H9 (cell line): Measurements from ENCODE around the gene TUBB4B. TPM values are rescaled to one million over a fixed set of nuclear protein-coding genes. Genes with fewer than 3 reads are reported as not detected.

Source experiments
- DNase-seq: peaks from one replicate; pipeline ENCODE4 v3.0.0-alpha.2; 2017
- H2AFZ ChIP-seq: one replicate; pipeline ENCODE4 v1.6.1; 2013; ENCODE audit warnings: mild to moderate bottlenecking, low read length, control low read depth, moderate library complexity
- H2AK5ac ChIP-seq: 2 replicates; pipeline ENCODE4 v1.6.1; 2013; ENCODE audit warnings: low read length, control low read depth, mixed read lengths; ENCODE audit not compliant: insufficient read length
- H2BK120ac ChIP-seq: one replicate; pipeline ENCODE4 v1.6.1; 2013; ENCODE audit warnings: low read depth, mild to moderate bottlenecking, low read length, control low read depth, inconsistent platforms; ENCODE audit not compliant: poor library complexity, severe bottlenecking
- H2BK12ac ChIP-seq: 2 replicates; pipeline ENCODE4 v1.6.1; 2013; ENCODE audit warnings: low read length, control low read depth, mixed read lengths, low read depth; ENCODE audit not compliant: insufficient read length
- H2BK15ac ChIP-seq: 2 replicates; pipeline ENCODE4 v1.6.1; 2013; ENCODE audit warnings: low read depth, low read length, control low read depth
- H2BK20ac ChIP-seq: one replicate; pipeline ENCODE4 v1.6.1; 2013; ENCODE audit warnings: low read depth, mild to moderate bottlenecking, low read length, control low read depth, inconsistent platforms; ENCODE audit not compliant: poor library complexity, severe bottlenecking
- H2BK5ac ChIP-seq: 2 replicates; pipeline ENCODE4 v1.6.1; 2013; ENCODE audit warnings: low read length, control low read depth, mixed read lengths; ENCODE audit not compliant: insufficient read length
- H3K14ac ChIP-seq: 2 replicates; pipeline ENCODE4 v1.6.1; 2013; ENCODE audit warnings: low read length, control low read depth; ENCODE audit not compliant: insufficient read depth
- H3K18ac ChIP-seq: 2 replicates; pipeline ENCODE4 v1.6.1; 2013; ENCODE audit warnings: low read depth, mild to moderate bottlenecking, mixed read lengths, low read length, control low read depth; ENCODE audit not compliant: insufficient read length
- H3K23ac ChIP-seq: 2 replicates; pipeline ENCODE4 v1.6.1; 2013; ENCODE audit warnings: low read length, control low read depth, mixed read lengths, low read depth; ENCODE audit not compliant: insufficient read length
- H3K23me2 ChIP-seq: 2 replicates; pipeline ENCODE4 v1.6.1; 2013; ENCODE audit warnings: low read depth, mild to moderate bottlenecking, mixed read lengths, low read length, control low read depth; ENCODE audit not compliant: insufficient read length, poor library complexity, severe bottlenecking
- H3K27ac ChIP-seq: 2 replicates; pipeline ENCODE4 v1.5.1; 2013; ENCODE audit warnings: low read length, control low read depth, mixed read lengths, low read depth; ENCODE audit not compliant: insufficient read length
- H3K27me3 ChIP-seq: 2 replicates; pipeline ENCODE4 v1.6.1; 2013; ENCODE audit warnings: low read length, control low read depth, inconsistent platforms; ENCODE audit not compliant: insufficient read depth
- H3K4ac ChIP-seq: 2 replicates; pipeline ENCODE4 v1.6.1; 2013; ENCODE audit warnings: low read depth, mild to moderate bottlenecking, control low read depth, inconsistent platforms, low read length, moderate library complexity
- H3K4me1 ChIP-seq: 2 replicates; pipeline ENCODE4 v1.6.1; 2013; ENCODE audit warnings: low read length, control low read depth, inconsistent platforms; ENCODE audit not compliant: insufficient read depth
- H3K4me2 ChIP-seq: 2 replicates; pipeline ENCODE4 v1.6.1; 2013; ENCODE audit warnings: low read length, control low read depth, mixed read lengths; ENCODE audit not compliant: insufficient read length, insufficient read depth
- H3K56ac ChIP-seq: 2 replicates; pipeline ENCODE4 v1.6.1; 2013; ENCODE audit warnings: low read depth, mild to moderate bottlenecking, mixed read lengths, low read length, control low read depth; ENCODE audit not compliant: insufficient read length
- H3K79me1 ChIP-seq: 2 replicates; pipeline ENCODE4 v1.6.1; 2013; ENCODE audit warnings: low read depth, mild to moderate bottlenecking, moderate library complexity, low read length, control low read depth, inconsistent platforms; ENCODE audit not compliant: insufficient read depth, poor library complexity, severe bottlenecking
- H3K79me2 ChIP-seq: 2 replicates; pipeline ENCODE4 v1.6.1; 2013; ENCODE audit warnings: low read length, control low read depth, inconsistent platforms; ENCODE audit not compliant: insufficient read depth
- H3K9ac ChIP-seq: 2 replicates; pipeline ENCODE4 v1.6.1; 2013; ENCODE audit warnings: low read length, control low read depth, mixed read lengths; ENCODE audit not compliant: insufficient read length; ENCODE audit errors: extremely low read depth
- H3K9me3 ChIP-seq: one replicate; pipeline ENCODE4 v1.6.1; 2013; ENCODE audit warnings: low read depth, low read length, inconsistent platforms; ENCODE audit not compliant: control insufficient read depth
- H3T11ph ChIP-seq: one replicate; pipeline ENCODE4 v1.6.1; 2013; ENCODE audit warnings: mild to moderate bottlenecking, low read length, control low read depth, inconsistent platforms
- H4K20me1 ChIP-seq: one replicate; pipeline ENCODE4 v1.6.1; 2013; ENCODE audit not compliant: control insufficient read depth, insufficient read length, insufficient read depth
- H4K5ac ChIP-seq: 2 replicates; pipeline ENCODE4 v1.6.1; 2013; ENCODE audit warnings: low read depth, mild to moderate bottlenecking, mixed read lengths, low read length, control low read depth; ENCODE audit not compliant: insufficient read length
- H4K8ac ChIP-seq: replicated peaks from 2 replicates; pipeline ENCODE4 v1.6.1; 2013; ENCODE audit warnings: low read length, control low read depth, mixed read lengths, low read depth; ENCODE audit not compliant: insufficient read length
- H4K91ac ChIP-seq: 2 replicates; pipeline ENCODE4 v1.6.1; 2013; ENCODE audit warnings: low read depth, mild to moderate bottlenecking, moderate library complexity, mixed read lengths, low read length, control low read depth; ENCODE audit not compliant: insufficient read length
- H3K27ac Mint-ChIP-seq, 3 experiments: 2 replicates in 2 of 3; 3 replicates in 1 of 3; pipeline ENCODE4 v1.8.0; 2020 to 2021; ENCODE audit warnings: mixed read lengths in 3 of 3, mild to moderate bottlenecking in 1 of 3, moderate library complexity in 1 of 3
- H3K27me3 Mint-ChIP-seq: 2 replicates; pipeline ENCODE4 v1.8.0; 2021; ENCODE audit warnings: low read depth, mild to moderate bottlenecking, moderate library complexity, mixed read lengths
- H3K36me3 Mint-ChIP-seq, 3 experiments: 2 replicates in 2 of 3; 3 replicates in 1 of 3; pipeline ENCODE4 v1.8.0; 2020 to 2021; ENCODE audit warnings: low read depth in 3 of 3, mixed read lengths in 3 of 3; ENCODE audit not compliant: insufficient read depth in 1 of 3
- H3K4me1 Mint-ChIP-seq, 2 experiments: 2 replicates each; pipeline ENCODE4 v1.8.0; 2020; ENCODE audit warnings: mixed read lengths in 2 of 2
- H3K4me3 Mint-ChIP-seq, 2 experiments: 2 replicates in 1 of 2; 3 replicates in 1 of 2; pipeline ENCODE4 v1.8.0; 2020 to 2021; ENCODE audit warnings: mild to moderate bottlenecking in 2 of 2, mixed read lengths in 2 of 2, moderate library complexity in 1 of 2
- H3K9me3 Mint-ChIP-seq, 2 experiments: 2 replicates in 1 of 2; 3 replicates in 1 of 2; pipeline ENCODE4 v1.8.0; 2020; ENCODE audit warnings: mild to moderate bottlenecking in 2 of 2, mixed read lengths in 2 of 2, moderate library complexity in 1 of 2
- CTCF ChIP-seq: fragments of 200-600 bp; sonication (generic); conservative IDR thresholded peaks from 3 replicates; pipeline ENCODE4 v1.8.0; 2021; ENCODE audit warnings: antibody characterized with exemption, mild to moderate bottlenecking
- WGBS: extraction: QIAGEN DNeasy Blood & Tissue Kit; methylation state at CpG from one replicate; pipeline ENCODE4 v1.1.7; 2013; ENCODE audit warnings: missing lambda C conversion rate, low lambda C conversion rate, mixed read lengths; ENCODE audit not compliant: insufficient read length; ENCODE audit errors: extremely low coverage; 5-methylcytosine and 5-hydroxymethylcytosine counted together
- total RNA-seq: library from RNA; stranded (reverse); gene quantifications from 2 replicates; pipeline ENCODE4 v1.2.1, GENCODE V29; 2021

The TUBB4B gene
- total RNA-seq, 1 experiment from 2014 or later, result 378 TPM

- H3K23me2 ChIP-seq, result peaks cover 12% of the 10 kb centered on the region
- no peak overlapping the region for H2BK20ac ChIP-seq
- no peak overlapping the region for H3K23ac ChIP-seq
- TF ChIP-seq CTCF, result peak; percentile 34; the same call in 1 of the 3 replicates
- H3K9me3 ChIP-seq, result no peaks in the 10 kb centered on the region
- peak overlapping the region; percentile 14 for H3K18ac ChIP-seq
- H3T11ph ChIP-seq, result no peak overlapping the region
- DNase-seq, result no peak
- peak overlapping the region; percentile 74 to 86 for H3K4me3 Mint-ChIP-seq
- H2BK5ac ChIP-seq, result no peak overlapping the region
- no peaks in the 10 kb centered on the region; a peak in 2 of 5 replicates for H3K9me3 Mint-ChIP-seq
- no peak overlapping the region for H4K91ac ChIP-seq
- peaks cover under 1% of the 10 kb centered on the region for H3K27me3 Mint-ChIP-seq
- no peak overlapping the region for H3K27ac Mint-ChIP-seq
- no peak overlapping the region for H4K5ac ChIP-seq
- no peak overlapping the region for H3K4ac ChIP-seq
- WGBS, result no CpG with 5 or more reads among the region's 58 CpGs
- no peaks in the 10 kb centered on the region for H3K79me1 ChIP-seq
- no peak overlapping the region for H2BK12ac ChIP-seq
- H3K4me1 Mint-ChIP-seq, result peaks cover 25 to 38% of the 10 kb centered on the region in 2 experiments
- H3K27me3 ChIP-seq, result no peaks in the 10 kb centered on the region
- H3K9ac ChIP-seq, result no peak overlapping the region
- peak overlapping the region; percentile 33 for H3K14ac ChIP-seq
- H2BK15ac ChIP-seq, result no peak overlapping the region
- H4K8ac ChIP-seq, result no peak overlapping the region
- H3K4me2 ChIP-seq, result peak overlapping the region; percentile 7
- no peaks in the 10 kb centered on the region for H3K79me2 ChIP-seq
- H3K56ac ChIP-seq, result no peak overlapping the region
- H3K36me3 Mint-ChIP-seq, result peaks cover 19 to 26% (median 24%) of the 10 kb centered on the region in 3 experiments
- no peak overlapping the region for H2BK120ac ChIP-seq
- H4K20me1 ChIP-seq, result peaks cover 3% of the 10 kb centered on the region
- no peak overlapping the region for H3K27ac ChIP-seq
- no peak overlapping the region for H2AFZ ChIP-seq
- peaks cover 3% of the 10 kb centered on the region; the same call in 1 of the 2 replicates for H3K4me1 ChIP-seq
- no peak overlapping the region for H2AK5ac ChIP-seq
Measured at GRCh38 chr9:137240318-137240840, 708 bp upstream of the TUBB4B start.
